Right lobe of liver (tissue), 4 donors: ENCODE results near the gene POLR1A.

Experiments used
- CTCF ChIP-seq, 4 donors: fragments of 200-600 bp in 3 of 4; fragments of 450-650 bp in 1 of 4; IDR thresholded peaks; one replicate each; pipeline versions ENCODE4 v1.5.1 to v1.8.0; 2016 to 2022; ENCODE audit warnings: antibody characterized with exemption in 4 of 4, mild to moderate bottlenecking in 2 of 4
- POLR2A ChIP-seq: fragments of 450-650 bp; IDR thresholded peaks from one replicate; pipeline ENCODE4 v1.6.1; 2017; ENCODE audit warnings: antibody characterized with exemption, mild to moderate bottlenecking
- donor health status: DM: no; HTN: no; CAD: no.
- donor health status: DM: no; HTN: no; CAD: no.
- donor health status: DM: no; HTN: yes; CAD: no.

GRCh38 chr2:86037141-86037794, 68.4 kb downstream of the POLR1A start:
- TF ChIP-seq CTCF (IDR thresholded peaks at IDR 0.05): no peak
- no peak for TF ChIP-seq POLR2A
